Calu3 (cell line): ENCODE measurements around the gene CLEC4M. TPM values are rescaled to one million over a fixed set of nuclear protein-coding genes. Genes with fewer than 3 reads are reported as not detected.

Source experiments
- BruUV-seq: library from RNA; stranded (reverse); fragments of 400-500 nt; replicated peaks from 2 replicates; lab custom pipeline; 2021; lab: Mats Ljungman, UMichigan
- CTCF ChIA-PET: fragments of 300-600 bp; sonication (Branson Sonifier 250); formaldehyde crosslinking; loops from one replicate; lab custom pipeline; 2022; ENCODE audit warnings: antibody characterized with exemption; lab: Charles Lee
- DNase-seq: peaks from one replicate; pipeline ENCODE4 v3.0.0; 2022
- H3K27ac Mint-ChIP-seq: one replicate; pipeline ENCODE4 v1.8.0; 2022; ENCODE audit warnings: mixed read lengths; ENCODE audit not compliant: unreplicated experiment
- H3K27me3 Mint-ChIP-seq: one replicate; pipeline ENCODE4 v1.8.0; 2022; ENCODE audit warnings: mixed read lengths; ENCODE audit not compliant: unreplicated experiment
- H3K36me3 Mint-ChIP-seq: one replicate; pipeline ENCODE4 v1.8.0; 2022; ENCODE audit warnings: mild to moderate bottlenecking, moderate library complexity, mixed read lengths; ENCODE audit not compliant: insufficient read depth, unreplicated experiment
- H3K4me1 Mint-ChIP-seq: one replicate; pipeline ENCODE4 v1.8.0; 2022; ENCODE audit warnings: mild to moderate bottlenecking, low read depth, mixed read lengths; ENCODE audit not compliant: unreplicated experiment
- H3K4me3 Mint-ChIP-seq: one replicate; pipeline ENCODE4 v1.8.0; 2022; ENCODE audit warnings: mild to moderate bottlenecking, low read depth, moderate library complexity, mixed read lengths; ENCODE audit not compliant: unreplicated experiment
- H3K9me3 Mint-ChIP-seq: one replicate; pipeline ENCODE4 v1.8.0; 2022; ENCODE audit warnings: low read depth, mixed read lengths; ENCODE audit not compliant: unreplicated experiment
- CTCF ChIP-seq: fragments of 200-600 bp; IDR thresholded peaks from one replicate; pipeline ENCODE4 v1.8.0; 2022; ENCODE audit warnings: antibody characterized with exemption; ENCODE audit not compliant: unreplicated experiment
- intact Hi-C: fragments of 100-400 bp; cut with micrococcal nuclease; formaldehyde crosslinking; loops from one replicate; pipeline ENCODE4 v1.10.0; 2022; ENCODE audit not compliant: unreplicated experiment
- total RNA-seq: library from RNA; stranded (reverse); gene quantifications from 2 replicates; pipeline ENCODE4 v1.2.3, GENCODE V29; 2022

The CLEC4M gene
- total RNA-seq, 1 experiment from 2014 or later: not detected

DNA sequence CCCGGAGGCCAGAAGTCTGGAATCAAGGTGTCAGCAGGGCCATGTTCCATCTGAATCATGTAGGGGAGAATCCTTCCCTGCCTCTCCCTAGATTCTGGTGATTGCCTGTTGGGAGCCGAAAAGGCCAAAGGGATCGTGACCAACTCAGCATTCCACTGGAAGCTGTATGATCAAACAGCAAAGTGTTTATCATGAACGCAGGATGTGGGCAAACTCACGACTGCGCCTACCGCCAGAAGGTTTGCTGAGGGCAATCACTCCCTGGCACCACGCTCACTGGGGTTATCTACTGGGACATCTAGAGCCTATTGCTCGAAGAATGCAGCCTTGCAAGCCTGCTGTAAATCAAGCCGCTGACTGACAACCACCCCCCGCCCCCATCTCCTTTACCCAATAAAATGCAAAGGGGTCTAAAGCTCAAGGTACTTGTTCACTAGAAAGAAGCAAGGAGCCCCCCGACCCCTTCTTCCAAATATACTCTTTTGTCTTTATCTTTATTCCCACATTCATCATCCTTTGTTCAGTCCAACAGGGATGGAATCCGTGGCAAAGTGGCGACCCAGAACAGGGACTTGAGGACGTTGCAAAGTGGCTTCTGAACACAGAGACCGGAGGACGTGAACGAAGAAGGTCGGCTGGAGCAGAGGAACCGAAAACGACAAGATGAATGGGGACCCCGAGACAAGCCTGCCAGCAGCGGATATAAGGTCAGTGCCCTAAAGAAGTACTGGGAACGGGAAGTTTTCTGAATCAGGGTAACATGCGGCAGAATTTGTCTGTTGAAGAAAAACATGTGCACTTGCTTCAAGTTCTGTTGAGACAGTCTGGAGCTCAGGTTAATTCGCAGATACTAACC, 16.8 kb downstream of the CLEC4M start:
- CTCF ChIA-PET: no interaction called here
- intact Hi-C loops: no loop called here
- no peaks in the 10 kb centered on the region for H3K36me3 Mint-ChIP-seq
- no peak for DNase-seq
- H3K4me1 Mint-ChIP-seq: peaks cover 9% of the 10 kb centered on the region
- no peak overlapping the region for H3K4me3 Mint-ChIP-seq
- TF ChIP-seq CTCF: no peak
- no peaks in the 10 kb centered on the region for H3K9me3 Mint-ChIP-seq
- peaks cover 92% of the 10 kb centered on the region for H3K27me3 Mint-ChIP-seq
- BruUV-seq: no TSS peak
- H3K27ac Mint-ChIP-seq: no peak overlapping the region

DNA sequence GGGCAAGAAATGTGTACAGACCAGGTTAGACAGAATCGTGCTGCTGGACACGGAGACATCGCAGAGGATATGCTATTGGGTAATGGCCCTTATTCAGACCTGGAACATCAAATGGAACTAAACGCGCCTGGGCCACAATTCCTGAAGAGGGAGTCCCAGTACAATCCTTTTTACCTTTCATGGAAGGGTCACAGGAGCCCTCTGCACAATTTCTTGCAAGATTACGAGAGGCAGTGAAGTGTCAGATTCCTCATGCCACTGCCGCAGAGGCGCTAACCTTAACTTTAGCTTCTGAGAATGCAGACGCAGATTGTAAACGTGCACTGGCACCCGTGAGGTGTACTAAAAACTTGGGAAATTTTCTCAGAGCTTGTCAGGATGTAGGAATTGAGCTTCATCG, 18.1 kb downstream of the CLEC4M start:
- no peak for TF ChIP-seq CTCF
- intact Hi-C loops: no loop called here

GRCh38 chr19:7783991-7784423, 21.0 kb downstream of the CLEC4M start:
- H3K9me3 Mint-ChIP-seq: no peaks in the 10 kb centered on the region
- no TSS peak for BruUV-seq
- TF ChIP-seq CTCF: no peak
- intact Hi-C loops: no loop called here
- H3K36me3 Mint-ChIP-seq: no peaks in the 10 kb centered on the region
- DNase-seq: peak; percentile 50
- peaks cover 64% of the 10 kb centered on the region for H3K27me3 Mint-ChIP-seq
- CTCF ChIA-PET: interaction anchor here (0.7 to 1.0 kb wide), 4 partner anchors 15 to 189 kb away, joined by 3 to 4 read pairs (median 3); partner anchors contain the start of gene TRAPPC5
- peaks cover 9% of the 10 kb centered on the region for H3K4me1 Mint-ChIP-seq
- peak overlapping the region; percentile 8 for H3K27ac Mint-ChIP-seq
- H3K4me3 Mint-ChIP-seq: no peak overlapping the region

More for the DNA sequence above, 18.1 kb downstream of the CLEC4M start:
- CTCF ChIA-PET: no interaction called here
- H3K4me1 Mint-ChIP-seq: peaks cover 9% of the 10 kb centered on the region
- no peaks in the 10 kb centered on the region for H3K9me3 Mint-ChIP-seq
- H3K27ac Mint-ChIP-seq: no peak overlapping the region
- no TSS peak for BruUV-seq
- no peaks in the 10 kb centered on the region for H3K36me3 Mint-ChIP-seq
- H3K4me3 Mint-ChIP-seq: no peak overlapping the region
- DNase-seq: no peak
- peaks cover 79% of the 10 kb centered on the region for H3K27me3 Mint-ChIP-seq

DNA sequence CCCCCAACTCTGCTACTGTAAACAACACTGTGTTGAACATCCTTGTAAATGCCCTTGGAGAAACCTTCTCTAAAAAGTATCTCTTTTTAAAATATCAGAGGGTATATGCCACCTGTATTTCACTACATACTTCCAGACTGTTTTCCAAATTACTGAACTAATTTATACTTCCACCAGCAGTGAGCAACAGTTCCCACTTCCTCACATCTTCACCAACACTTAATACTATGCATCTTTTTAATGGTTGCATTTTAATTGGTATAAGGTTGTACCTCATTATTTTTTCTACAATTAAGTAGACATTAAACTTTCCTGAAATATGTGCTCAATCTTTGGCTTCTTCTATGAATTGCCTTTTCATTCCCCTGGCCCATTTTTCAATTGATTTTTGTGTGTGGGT, 21.8 kb downstream of the CLEC4M start:
- H3K9me3 Mint-ChIP-seq: no peaks in the 10 kb centered on the region
- no peak overlapping the region for H3K27ac Mint-ChIP-seq
- no peaks in the 10 kb centered on the region for H3K36me3 Mint-ChIP-seq
- no TSS peak for BruUV-seq
- CTCF ChIA-PET: no interaction called here
- no peak for TF ChIP-seq CTCF
- intact Hi-C loops: no loop called here
- H3K4me3 Mint-ChIP-seq: no peak overlapping the region
- no peak for DNase-seq
- peaks cover 55% of the 10 kb centered on the region for H3K27me3 Mint-ChIP-seq
- peaks cover 9% of the 10 kb centered on the region for H3K4me1 Mint-ChIP-seq
